GM12872 (cell line): ENCODE results near the gene BTBD2.

Experiments used
- TF ChIP-seq, protein P1 (sequence below): IDR thresholded peaks from 3 replicates; pipeline ENCODE4 v1.5.1; 2011; ENCODE audit warnings: low read depth, mild to moderate bottlenecking, low read length, moderate library complexity; ENCODE audit not compliant: insufficient read depth

The BTBD2 gene

DNA sequence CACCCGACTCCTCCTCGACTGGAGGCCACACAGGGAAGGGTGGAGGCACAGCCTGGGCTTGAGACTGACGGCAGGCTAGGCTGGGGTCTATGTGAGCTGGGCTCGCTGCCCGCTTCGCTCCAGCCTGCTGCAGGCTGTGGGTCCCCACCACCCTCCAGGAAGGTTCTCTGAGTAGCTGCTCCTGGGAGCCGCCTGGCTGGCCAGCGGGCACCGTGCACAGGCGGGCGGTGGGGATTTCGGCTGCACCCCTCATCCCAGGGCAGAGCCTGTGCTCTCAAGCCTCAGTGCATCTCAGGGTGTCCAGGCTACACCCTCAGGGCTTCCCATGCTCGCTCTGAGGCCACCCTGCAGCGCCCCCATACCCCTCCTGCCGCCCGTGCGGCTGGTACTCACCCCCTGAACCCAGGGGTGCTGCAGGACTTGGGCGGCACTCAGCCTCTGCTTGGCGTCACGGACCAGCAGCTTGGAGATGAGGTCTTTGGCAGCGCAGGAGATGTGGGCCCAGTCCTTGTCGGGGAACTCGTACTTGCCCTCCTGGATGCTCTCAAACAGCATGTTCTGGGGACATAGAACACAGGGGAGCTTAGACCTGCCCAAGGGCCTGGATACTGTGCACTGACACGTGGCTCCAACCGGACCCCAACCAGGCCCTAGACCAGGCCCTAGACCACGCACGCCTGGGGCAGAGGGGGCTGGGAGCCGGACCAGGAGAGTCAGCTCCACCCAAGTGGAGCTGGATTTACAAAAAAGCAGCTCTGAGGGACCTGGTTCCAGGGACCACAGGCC, 25.3 kb upstream of the BTBD2 start:
- TF ChIP-seq, protein P1, sequence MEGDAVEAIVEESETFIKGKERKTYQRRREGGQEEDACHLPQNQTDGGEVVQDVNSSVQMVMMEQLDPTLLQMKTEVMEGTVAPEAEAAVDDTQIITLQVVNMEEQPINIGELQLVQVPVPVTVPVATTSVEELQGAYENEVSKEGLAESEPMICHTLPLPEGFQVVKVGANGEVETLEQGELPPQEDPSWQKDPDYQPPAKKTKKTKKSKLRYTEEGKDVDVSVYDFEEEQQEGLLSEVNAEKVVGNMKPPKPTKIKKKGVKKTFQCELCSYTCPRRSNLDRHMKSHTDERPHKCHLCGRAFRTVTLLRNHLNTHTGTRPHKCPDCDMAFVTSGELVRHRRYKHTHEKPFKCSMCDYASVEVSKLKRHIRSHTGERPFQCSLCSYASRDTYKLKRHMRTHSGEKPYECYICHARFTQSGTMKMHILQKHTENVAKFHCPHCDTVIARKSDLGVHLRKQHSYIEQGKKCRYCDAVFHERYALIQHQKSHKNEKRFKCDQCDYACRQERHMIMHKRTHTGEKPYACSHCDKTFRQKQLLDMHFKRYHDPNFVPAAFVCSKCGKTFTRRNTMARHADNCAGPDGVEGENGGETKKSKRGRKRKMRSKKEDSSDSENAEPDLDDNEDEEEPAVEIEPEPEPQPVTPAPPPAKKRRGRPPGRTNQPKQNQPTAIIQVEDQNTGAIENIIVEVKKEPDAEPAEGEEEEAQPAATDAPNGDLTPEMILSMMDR = no peak

DNA sequence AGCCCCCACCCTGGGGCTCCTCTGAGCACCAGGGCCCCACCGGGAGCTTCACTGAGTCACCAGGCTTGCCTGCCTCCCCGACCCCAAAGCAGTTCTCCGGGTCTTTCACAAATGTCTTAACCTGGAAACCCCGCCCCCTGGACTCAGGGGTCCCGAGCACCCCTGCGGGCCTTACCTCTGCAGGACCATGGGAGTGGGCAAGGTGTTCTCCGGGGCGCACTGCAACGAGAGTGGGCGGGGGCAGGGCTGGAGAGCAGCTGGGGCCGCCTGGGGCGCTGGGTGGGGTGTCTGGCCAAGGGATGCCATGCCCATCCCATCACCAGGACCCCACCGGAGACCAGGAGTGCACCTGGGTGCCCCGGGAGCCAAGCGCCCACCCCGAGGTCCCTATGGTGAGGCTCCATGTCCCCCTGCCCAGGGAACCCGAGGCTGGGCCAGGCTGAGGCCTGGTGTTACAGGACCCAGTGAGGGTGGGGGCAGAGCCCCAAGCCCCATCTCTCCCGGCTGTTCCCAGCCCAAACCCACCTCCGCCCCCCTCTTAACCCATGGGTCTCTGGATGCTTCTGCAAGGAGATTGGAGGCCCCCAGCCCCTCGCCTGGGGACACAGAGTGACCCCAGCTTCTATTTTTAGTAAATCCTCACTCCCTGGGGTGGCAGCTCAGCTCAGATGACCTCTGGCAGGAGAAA, 24.6 kb upstream of the BTBD2 start:
- TF ChIP-seq, protein P1 = no peak

DNA sequence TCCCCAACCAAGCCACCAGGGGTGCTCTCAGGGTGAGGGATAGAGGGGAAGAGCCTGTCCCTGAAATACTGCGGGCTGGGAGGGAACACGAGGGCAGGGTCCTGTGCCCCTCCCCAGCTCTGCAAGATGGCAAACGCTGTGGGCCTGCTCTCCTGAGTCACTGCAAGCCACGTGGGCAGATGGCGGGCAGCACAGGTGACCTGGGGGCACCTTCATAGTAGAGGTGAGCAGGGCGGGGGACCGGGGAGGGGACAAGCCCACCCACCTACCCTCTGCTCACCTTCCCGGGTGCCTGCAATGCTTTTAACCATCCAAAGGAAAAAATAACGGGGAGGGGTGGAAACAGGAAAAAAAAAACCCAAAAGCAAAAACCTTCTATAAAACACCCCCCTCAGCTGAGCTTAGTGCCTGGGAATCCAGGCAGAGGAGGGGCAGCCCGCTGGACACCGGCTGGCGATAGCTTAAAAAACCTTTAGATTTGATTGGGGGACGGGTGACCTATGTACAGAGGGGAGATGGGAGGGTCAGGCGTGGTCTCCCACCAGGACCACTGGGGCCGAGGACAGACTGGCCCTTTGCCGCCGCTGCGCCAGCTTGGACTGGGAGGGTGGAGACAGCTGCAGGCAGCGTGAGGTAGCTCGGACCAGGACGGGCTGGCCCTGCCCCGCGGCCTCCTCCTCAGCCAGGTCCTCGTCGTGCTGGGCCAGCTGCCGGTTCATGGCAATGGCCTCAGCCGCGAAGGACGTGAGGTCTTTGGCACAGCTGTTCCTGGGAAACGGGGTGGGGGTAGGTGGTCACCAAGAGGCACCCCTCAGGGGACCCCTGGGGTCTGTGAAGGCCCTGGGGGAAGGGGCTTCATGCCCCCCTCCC, 23.8 kb upstream of the BTBD2 start:
- TF ChIP-seq, protein P1 = 0 out of 3 replicates have a peak, but pooled peaks have one; percentile 19

DNA sequence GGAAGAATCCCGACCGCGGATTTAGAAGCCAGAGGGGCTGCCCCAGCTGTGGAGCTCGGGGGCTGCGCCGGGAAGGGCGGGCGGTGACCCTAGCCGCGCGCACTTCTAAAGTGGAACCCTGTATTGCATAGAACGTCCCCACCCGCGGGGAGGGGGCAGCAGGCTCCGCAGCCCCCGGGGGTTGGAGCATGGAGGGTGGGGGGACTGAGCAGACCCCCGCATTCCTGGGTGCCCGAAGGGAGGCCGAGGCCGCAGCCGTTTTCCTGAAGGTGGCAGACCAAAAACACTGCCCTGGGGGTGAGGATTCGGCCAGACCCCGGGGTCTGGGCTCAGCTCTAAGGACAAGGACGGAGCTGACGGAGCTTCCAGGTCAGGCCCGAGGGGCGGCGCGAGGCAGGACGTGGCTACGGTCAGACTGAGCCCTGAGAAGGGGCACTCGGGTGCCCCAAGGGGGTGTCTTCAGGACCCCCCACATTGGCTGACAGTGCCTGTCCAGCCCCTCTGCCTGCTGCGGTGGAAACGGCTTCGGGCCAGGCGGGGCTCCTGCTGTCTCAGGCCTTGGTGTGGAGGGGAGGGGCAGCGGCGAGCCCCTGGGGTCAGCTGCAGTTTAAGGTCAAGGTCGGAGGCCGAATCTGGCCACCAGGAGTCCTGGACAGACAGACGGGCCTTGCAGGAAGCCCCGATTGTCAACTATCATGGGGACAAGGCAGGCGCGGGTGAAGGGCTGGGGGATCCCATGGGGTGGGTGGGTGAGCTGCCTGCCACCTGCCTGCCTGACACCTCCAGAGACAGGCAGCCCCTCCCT, 23.0 kb upstream of the BTBD2 start:
- TF ChIP-seq, protein P1 = no peak

DNA sequence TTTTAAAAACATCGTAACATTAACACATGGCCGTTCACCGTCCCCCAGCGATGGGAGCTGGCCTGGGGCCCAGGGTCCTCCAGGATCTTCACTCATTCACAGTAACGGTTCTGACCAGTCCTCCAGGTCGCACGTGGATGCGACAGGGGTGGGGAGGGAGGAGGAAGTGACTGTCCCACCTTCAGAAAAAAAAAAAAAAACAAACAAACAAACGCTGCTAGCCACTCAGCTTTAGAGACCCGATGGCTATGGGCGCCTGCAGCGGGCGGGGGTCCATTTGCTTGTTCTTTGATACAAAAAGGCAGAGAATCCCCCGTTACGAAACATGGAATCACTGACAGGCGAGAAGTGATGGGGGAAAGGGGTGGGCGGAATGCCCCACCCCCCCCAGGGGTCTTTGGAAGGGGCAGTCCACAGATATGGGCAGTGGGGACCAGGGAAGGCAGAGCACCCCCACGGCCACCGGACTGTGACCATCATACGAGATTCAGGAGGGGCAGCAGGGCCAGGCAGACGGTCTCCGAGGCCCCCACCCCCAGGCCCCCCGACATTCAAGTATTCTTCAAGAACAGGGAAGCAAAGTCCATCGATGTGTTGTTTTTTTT, 22.2 kb upstream of the BTBD2 start:
- TF ChIP-seq, protein P1 = no peak

DNA sequence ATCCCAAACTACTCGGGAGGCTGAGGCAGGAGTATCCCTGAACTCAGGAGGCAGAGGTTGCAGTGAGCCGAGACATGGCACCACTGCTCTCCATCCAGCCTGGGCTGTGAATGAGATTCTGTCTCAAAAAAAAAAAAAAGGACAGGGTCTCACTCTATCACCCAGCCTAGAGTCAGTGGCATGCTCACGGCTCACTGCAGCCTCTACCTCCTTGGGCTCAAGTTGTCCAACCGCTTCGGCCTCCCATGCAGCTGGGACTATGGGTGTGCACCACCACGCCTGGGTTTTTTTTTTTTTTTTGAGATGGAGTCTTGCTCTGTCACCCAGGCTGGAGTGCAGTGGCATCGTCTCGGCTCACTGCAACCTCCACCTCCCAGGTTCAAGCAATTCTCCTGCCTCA, 20.9 kb upstream of the BTBD2 start:
- TF ChIP-seq, protein P1 = no peak
